HTERT RPE-1 (cell line): Measurements from ENCODE around the gene EBF4.

ENCODE experiments used
- in situ Hi-C: fragments of 300-500 bp; cut with MboI; formaldehyde crosslinking; loops from 4 replicates; pipeline ENCODE4 v1.14.3; 2020; ENCODE audit warnings: low sequenced_read_pairs

The EBF4 gene

GRCh38 chr20:2692036-2692885 lies at the start of gene EBF4:
EBF4 (plus strand) TSS chr20:2692780; CDS start chr20:2693646, 866 bp downstream.
- in situ Hi-C loops: no loop called here

- in situ Hi-C loops: no loop called here
These were observed 48.9 kb upstream of the EBF4 start for GRCh38 chr20:2643708-2644107.

- in situ Hi-C loops: no loop called here
These were observed 40.5 kb upstream of the EBF4 start, which contains the start of gene NOP56 for GRCh38 chr20:2651772-2652723. NOP56 (plus strand) TSS chr20:2652632; CDS start chr20:2652661, 29 bp downstream.

- in situ Hi-C loops: no loop called here
These were observed 39.6 kb upstream of the EBF4 start for GRCh38 chr20:2652724-2653555.

- in situ Hi-C loops: no loop called here
These were observed 38.8 kb upstream of the EBF4 start for GRCh38 chr20:2653556-2654383.

- in situ Hi-C loops: no loop called here
These were observed 38.2 kb upstream of the EBF4 start for GRCh38 chr20:2654384-2654822.

- in situ Hi-C loops: no loop called here
These were observed 37.7 kb upstream of the EBF4 start for GRCh38 chr20:2654831-2655230.

GRCh38 chr20:2655331-2656116 lies 37.1 kb upstream of the EBF4 start:
- in situ Hi-C loops: no loop called here

- in situ Hi-C loops: no loop called here
These were observed 36.0 kb upstream of the EBF4 start for GRCh38 chr20:2656471-2657117.

GRCh38 chr20:2657241-2657640 lies 35.3 kb upstream of the EBF4 start:
- in situ Hi-C loops: no loop called here

GRCh38 chr20:2657674-2658073 lies 34.9 kb upstream of the EBF4 start:
- in situ Hi-C loops: no loop called here

GRCh38 chr20:2658414-2659354 lies 33.9 kb upstream of the EBF4 start:
- in situ Hi-C loops: no loop called here

- in situ Hi-C loops: no loop called here
These were observed 33.0 kb upstream of the EBF4 start for GRCh38 chr20:2659547-2659946.

GRCh38 chr20:2663364-2663886 lies 29.2 kb upstream of the EBF4 start:
- in situ Hi-C loops: no loop called here

GRCh38 chr20:2663887-2664719 lies 28.5 kb upstream of the EBF4 start, which contains the start of gene IDH3B:
IDH3B (minus strand) TSS chr20:2664216; CDS start chr20:2664188, 28 bp downstream.
- in situ Hi-C loops: no loop called here

- in situ Hi-C loops: no loop called here
These were observed 20.6 kb upstream of the EBF4 start for GRCh38 chr20:2671977-2672376.
